HCT116 (cell line): ENCODE measurements around the gene DARS1. TPM values are rescaled to one million over a fixed set of nuclear protein-coding genes. Genes with fewer than 3 reads are reported as not detected.

ENCODE experiments used
- ATAC-seq: fragments of 200-7000 bp; cut with Tn5 transposase; 2 replicates; pipeline ENCODE4 v1.9.1; 2020; ENCODE audit warnings: mild to moderate bottlenecking, moderate library complexity
- BruUV-seq: library from RNA; stranded (reverse); fragments of 400-500 nt; replicated peaks from 2 replicates; lab custom pipeline; 2021; lab: Mats Ljungman, UMichigan
- CTCF ChIA-PET: fragments of 300-600 bp; sonication (Branson Sonifier 250); formaldehyde crosslinking; loops from one replicate; lab custom pipeline; 2021; ENCODE audit warnings: antibody characterized with exemption; lab: Charles Lee
- POLR2A ChIA-PET: fragments of 300-600, 350-600 bp; sonication (Branson Sonifier 250); formaldehyde crosslinking; loops from one replicate; lab custom pipeline; 2021; ENCODE audit warnings: antibody characterized with exemption; lab: Charles Lee
- RAD21 ChIA-PET, 2 experiments: fragments of 300-600 bp; sonication (Branson Sonifier 250); formaldehyde crosslinking; loops; one replicate each; lab custom pipeline; 2023; ENCODE audit warnings: low total read pairs in 2 of 2; ENCODE audit not compliant: uncharacterized antibody in 2 of 2, unreplicated experiment in 2 of 2, low non-redundant PET in 1 of 2; lab: Charles Lee
- DNase-seq: peaks from one replicate; pipeline ENCODE4 v3.0.0-alpha.2; 2010; ENCODE audit warnings: low read depth, low spot score
- H2AFZ ChIP-seq: fragments of 200-600 bp; shearing (Covaris generic), sonication (generic); 2 replicates; pipeline ENCODE4 v1.6.1; 2017; ENCODE audit warnings: low read depth, mixed run types, mixed read lengths, antibody characterized with exemption, low read length; ENCODE audit not compliant: poor library complexity, severe bottlenecking
- H3K27ac ChIP-seq: 2 replicates; pipeline ENCODE4 v1.5.1; 2012; ENCODE audit warnings: low read depth, low read length
- H3K27me3 ChIP-seq: fragments of 200-600 bp; sonication (generic); 2 replicates; pipeline ENCODE4 v1.6.1; 2016; ENCODE audit warnings: mixed run types, low read length, mixed read lengths; ENCODE audit not compliant: insufficient read depth
- H3K36me3 ChIP-seq, 2 experiments: fragments of 200-500 bp in 1 of 2; fragments of 200-600 bp in 1 of 2; sonication (Bioruptor generic) in 1 of 2; sonication (generic) in 1 of 2; 2 replicates each; pipeline versions ENCODE4 v1.5.1 to v1.6.1; 2014 to 2016; ENCODE audit warnings: low read length in 2 of 2, inconsistent platforms in 1 of 2, mixed read lengths in 1 of 2, mixed run types in 1 of 2; ENCODE audit not compliant: insufficient read depth in 2 of 2, control insufficient read depth in 1 of 2
- H3K4me1 ChIP-seq, 2 experiments: fragments of 200-600 bp in 1 of 2; sonication (generic) in 1 of 2; 2 replicates each; pipeline versions ENCODE4 v1.5.1 to v1.6.1; 2012 to 2017; ENCODE audit warnings: low read length in 2 of 2, inconsistent platforms in 1 of 2, mild to moderate bottlenecking in 1 of 2, mixed read lengths in 1 of 2, mixed run types in 1 of 2, moderate library complexity in 1 of 2; ENCODE audit not compliant: insufficient read depth in 2 of 2, control insufficient read depth in 1 of 2
- H3K4me2 ChIP-seq: fragments of 200-600 bp; sonication (generic); 2 replicates; pipeline ENCODE4 v1.6.1; 2017; ENCODE audit warnings: mixed run types, low read length, mixed read lengths
- H3K4me3 ChIP-seq, 2 experiments: fragments of 200-600 bp in 1 of 2; sonication (generic) in 1 of 2; replicated peaks in 1 of 2; 2 replicates each; pipeline ENCODE4 v1.5.1; 2011 to 2016; ENCODE audit warnings: low read length in 2 of 2, control low read depth in 1 of 2, low read depth in 1 of 2, mild to moderate bottlenecking in 1 of 2, mixed read lengths in 1 of 2, mixed run types in 1 of 2
- H3K79me2 ChIP-seq: fragments of 200-600 bp; sonication (generic); 2 replicates; pipeline ENCODE4 v1.6.1; 2017; ENCODE audit warnings: mild to moderate bottlenecking, mixed run types, low read length, moderate library complexity, mixed read lengths; ENCODE audit not compliant: insufficient read depth
- H3K9ac ChIP-seq: fragments of 200-600 bp; sonication (generic); 2 replicates; pipeline ENCODE4 v1.6.1; 2016; ENCODE audit warnings: low read length, mixed read lengths
- H3K9me2 ChIP-seq: fragments of 200-600 bp; sonication (generic), shearing (Covaris generic); 2 replicates; pipeline ENCODE4 v1.6.1; 2017; ENCODE audit warnings: mixed run types, mild to moderate bottlenecking, moderate library complexity; ENCODE audit not compliant: insufficient read depth
- H3K9me3 ChIP-seq, 2 experiments: fragments of 200-500 bp in 1 of 2; fragments of 200-600 bp in 1 of 2; sonication (Bioruptor generic) in 1 of 2; sonication (generic) in 1 of 2; 2 replicates each; pipeline ENCODE4 v1.6.1; 2014 to 2017; ENCODE audit warnings: low read length in 2 of 2, mixed read lengths in 2 of 2, inconsistent platforms in 1 of 2, low read depth in 1 of 2, mild to moderate bottlenecking in 1 of 2, mixed run types in 1 of 2, moderate library complexity in 1 of 2; ENCODE audit not compliant: control insufficient read depth in 1 of 2, insufficient read depth in 1 of 2
- H4K20me1 ChIP-seq: fragments of 200-600 bp; sonication (generic), shearing (Covaris generic); 2 replicates; pipeline ENCODE4 v1.6.1; 2017; ENCODE audit warnings: mixed run types, mild to moderate bottlenecking, moderate library complexity; ENCODE audit not compliant: insufficient read depth
- FOSL1 ChIP-seq: IDR thresholded peaks from 2 replicates; pipeline ENCODE4 v1.6.1; 2012; ENCODE audit warnings: low read depth
- RAD21 ChIP-seq: IDR thresholded peaks from 2 replicates; pipeline ENCODE4 v1.6.1; 2012; ENCODE audit warnings: low read depth, mild to moderate bottlenecking
- REST ChIP-seq: IDR thresholded peaks from 2 replicates; pipeline ENCODE4 v1.6.1; 2012; ENCODE audit warnings: low read depth
- SIN3A ChIP-seq: IDR thresholded peaks from 2 replicates; pipeline ENCODE4 v1.6.1; 2012; ENCODE audit warnings: low read depth
- TCF7L2 ChIP-seq: IDR thresholded peaks from 2 replicates; pipeline ENCODE4 v1.7.0; 2011; ENCODE audit warnings: borderline replicate concordance, inconsistent platforms; ENCODE audit not compliant: insufficient read depth, insufficient read length; ENCODE audit errors: extremely low read depth
- YY1 ChIP-seq: IDR thresholded peaks from 2 replicates; pipeline ENCODE4 v1.6.1; 2011; ENCODE audit warnings: low read length, low read depth, moderate library complexity, mild to moderate bottlenecking; ENCODE audit not compliant: insufficient replicate concordance; ENCODE audit errors: extremely low read depth
- ZNF274 ChIP-seq: fragments of 200-500 bp; sonication (Bioruptor generic); IDR thresholded peaks from 2 replicates; pipeline ENCODE4 v1.6.1; 2014; ENCODE audit warnings: mild to moderate bottlenecking, low read depth, low read length, inconsistent platforms
- intact Hi-C: fragments of 100-400 bp; cut with micrococcal nuclease; formaldehyde crosslinking; loops from 2 replicates; pipeline ENCODE4 v1.10.0; 2022
- total RNA-seq: library from RNA; stranded (reverse); gene quantifications from one replicate; pipeline ENCODE4 v1.2.1, GENCODE V29; 2021; ENCODE audit not compliant: unreplicated experiment

The DARS1 gene
- total RNA-seq, 1 experiment from 2014 or later = 94.8 TPM

GRCh38 chr2:135948141-135948540 is 37.3 kb downstream of the DARS1 start (continued):
- TF ChIP-seq REST (no peak), SIN3A (no peak), FOSL1 (no peak), RAD21 (no peak)

GRCh38 chr2:135947483-135947882 is 37.9 kb downstream of the DARS1 start:
- peak overlapping the region; percentile 97; the same call in 1 of the 2 replicates for H3K27ac ChIP-seq
- no peaks in the 10 kb centered on the region for H3K9me3 ChIP-seq
- no peak for ATAC-seq
- RAD21 ChIA-PET = no interaction called here
- H3K79me2 ChIP-seq = peaks cover 82% of the 10 kb centered on the region
- intact Hi-C loops = no loop called here
- H3K27me3 ChIP-seq = no peaks in the 10 kb centered on the region
- peaks cover 4 to 7% of the 10 kb centered on the region in 2 experiments; a peak in 3 of 4 replicates for H3K36me3 ChIP-seq
- H3K4me3 ChIP-seq = no peak overlapping the region
- POLR2A ChIA-PET = no interaction called here
- TF ChIP-seq TCF7L2 (no peak), ZNF274 (no peak), YY1 (no peak)
- TF ChIP-seq, all 23 proteins: peak for 0
- Histone ChIP-seq H3K4me2 (peak overlapping the region; percentile 80; the same call in 1 of the 2 replicates), H3K4me1 (peaks cover 49 to 51% of the 10 kb centered on the region in 2 experiments), H2AFZ (no peak overlapping the region), H4K20me1 (peaks cover 4% of the 10 kb centered on the region; the same call in 1 of the 2 replicates), H3K9me2 (no peaks in the 10 kb centered on the region), H3K9ac (no peak overlapping the region; the same call in 1 of the 2 replicates)
- BruUV-seq = no TSS peak
- CTCF ChIA-PET = no interaction called here
- DNase-seq = no peak
